CD4-positive, alpha-beta memory T cell (primary cell): Measurements from ENCODE around the gene CMYA5. TPM values are rescaled to one million over a fixed set of nuclear protein-coding genes. Genes with fewer than 3 reads are reported as not detected.
"Not testable (repeated sequence)": the region's sequence is repeated elsewhere in the genome, so short reads cannot be mapped to it uniquely, and the experiment has no call there.

Experiments
- CTCF ChIA-PET: fragments of 350-600 bp; sonication (Branson Sonifier 250); formaldehyde crosslinking; loops from one replicate; lab custom pipeline; 2021; ENCODE audit warnings: inconsistent platforms; ENCODE audit not compliant: partially characterized antibody; lab: Charles Lee
- POLR2A ChIA-PET: fragments of 350-600 bp; sonication (Branson Sonifier 250); formaldehyde crosslinking; loops from one replicate; lab custom pipeline; 2021; ENCODE audit not compliant: partially characterized antibody; lab: Charles Lee
- DNase-seq, 5 donors: peaks; one replicate each; pipeline versions ENCODE4 v3.0.0 to v3.0.0-alpha.2; 2020 to 2022; ENCODE audit warnings: mixed read lengths in 1 of 5
- H3K27ac ChIP-seq: one replicate; pipeline ENCODE4 v1.7.0; 2013; ENCODE audit warnings: low read depth, low read length
- H3K27me3 ChIP-seq: 2 replicates; pipeline ENCODE4 v1.7.0; 2013; ENCODE audit warnings: mild to moderate bottlenecking, low read length, moderate library complexity; ENCODE audit not compliant: insufficient read depth
- H3K36me3 ChIP-seq: 2 replicates; pipeline ENCODE4 v1.7.0; 2013; ENCODE audit warnings: mild to moderate bottlenecking, low read length, moderate library complexity; ENCODE audit not compliant: insufficient read depth
- H3K4me1 ChIP-seq: 2 replicates; pipeline ENCODE4 v1.7.0; 2013; ENCODE audit warnings: mild to moderate bottlenecking, low read length, moderate library complexity; ENCODE audit not compliant: insufficient read depth
- H3K4me3 ChIP-seq, 2 donors: one replicate each; pipeline ENCODE4 v1.7.0; 2013; ENCODE audit warnings: low read length in 2 of 2, mild to moderate bottlenecking in 1 of 2
- H3K9me3 ChIP-seq, 2 donors: one replicate each; pipeline ENCODE4 v1.7.0; 2013; ENCODE audit warnings: low read length in 2 of 2, control low read depth in 1 of 2; ENCODE audit not compliant: control insufficient read depth in 1 of 2
- H3K27ac Mint-ChIP-seq, 7 donors: one replicate each; pipeline ENCODE4 v1.8.0; 2020 to 2021; ENCODE audit warnings: mixed read lengths in 7 of 7, mild to moderate bottlenecking in 6 of 7, inconsistent platforms in 3 of 7, moderate library complexity in 3 of 7
- H3K27me3 Mint-ChIP-seq, 2 donors: one replicate each; pipeline ENCODE4 v1.8.0; 2020 to 2021; ENCODE audit warnings: mixed read lengths in 2 of 2
- H3K36me3 Mint-ChIP-seq, 2 donors: one replicate each; pipeline ENCODE4 v1.8.0; 2020 to 2021; ENCODE audit warnings: mixed read lengths in 2 of 2, inconsistent platforms in 1 of 2, mild to moderate bottlenecking in 1 of 2
- H3K4me1 Mint-ChIP-seq, 4 donors: one replicate each; pipeline ENCODE4 v1.8.0; 2020 to 2021; ENCODE audit warnings: mixed read lengths in 4 of 4, mild to moderate bottlenecking in 1 of 4
- H3K4me3 Mint-ChIP-seq, 8 donors: one replicate each; pipeline ENCODE4 v1.8.0; 2020 to 2021; ENCODE audit warnings: mixed read lengths in 8 of 8, mild to moderate bottlenecking in 7 of 8, moderate library complexity in 6 of 8, inconsistent platforms in 3 of 8
- H3K9me3 Mint-ChIP-seq, 8 donors: one replicate each; pipeline ENCODE4 v1.8.0; 2020 to 2021; ENCODE audit warnings: mixed read lengths in 8 of 8, mild to moderate bottlenecking in 5 of 8, inconsistent platforms in 3 of 8, moderate library complexity in 1 of 8
- intact Hi-C: fragments of 100-400 bp; cut with micrococcal nuclease; formaldehyde crosslinking; loops from one replicate; pipeline ENCODE4 v1.15.1; 2023
- polyA plus RNA-seq, 2 donors: library from polyadenylated mRNA; unstranded; fragments of 300-500 nt; fragmentation: Illumina TruSeq; gene quantifications; one replicate each; pipeline ENCODE4 v1.2.3, GENCODE V29; 2021
- total RNA-seq, 2 experiments: library from RNA; stranded (reverse); gene quantifications; one replicate each; pipeline ENCODE4 v1.2.3, GENCODE V29; 2021

CMYA5 gene
- total and polyA plus RNA-seq, 4 experiments from 2014 or later = 0.07 to 0.20 (median 0.18) TPM

GRCh38 chr5:79774171-79774854 lies 84.7 kb downstream of the CMYA5 start:
- Histone ChIP-seq H3K36me3 (no peaks in the 10 kb centered on the region), H3K4me1 (no peaks in the 10 kb centered on the region), H3K9me3 (no peaks in the 10 kb centered on the region), H3K27me3 (no peaks in the 10 kb centered on the region), H3K27ac (no peak overlapping the region), H3K4me3 (no peak overlapping the region)
- Mint-ChIP-seq H3K27ac (no peak overlapping the region), H3K4me1 (no peaks in the 10 kb centered on the region), H3K4me3 (peak overlapping the region in 4 of 8 donors; percentile 4 to 63 (median 37)), H3K36me3 (peaks cover 0 to 4% of the 10 kb centered on the region in 2 donors), H3K9me3 (peaks cover 0 to 7% (median 5%) of the 10 kb centered on the region in 8 donors), H3K27me3 (peaks cover 5 to 12% of the 10 kb centered on the region in 2 donors)
- intact Hi-C loops = no loop called here
- ChIA-PET CTCF (interaction anchor here (1.4 kb wide), 1 partner anchor 73 kb away, joined by 3 read pairs; no protein-coding TSS in a partner anchor), POLR2A (no interaction called here)
- peak in 2 of 5 donors; percentile 7 to 9 for DNase-seq

DNA sequence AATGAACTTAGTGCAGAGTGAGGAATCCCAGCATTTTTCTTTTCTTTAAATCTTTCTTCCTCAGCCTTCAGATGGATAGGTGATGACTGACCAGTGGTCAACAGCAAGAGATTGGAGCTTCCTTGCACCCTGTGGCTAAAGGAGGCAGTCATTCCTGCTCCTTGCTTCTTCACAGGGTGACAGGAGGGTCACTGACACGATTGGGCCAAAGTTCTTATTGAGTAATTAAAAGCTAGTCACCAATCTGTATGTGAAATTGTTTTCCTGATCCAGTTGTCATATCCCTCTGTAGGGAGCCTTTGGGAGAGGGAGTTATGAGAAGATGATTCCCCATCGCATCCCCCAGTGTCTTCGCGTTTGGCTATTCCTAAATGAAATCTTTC lies 85.2 kb downstream of the CMYA5 start:
- intact Hi-C loops = no loop called here
- no peak overlapping the region for H3K4me3 Mint-ChIP-seq
- H3K36me3 Mint-ChIP-seq = peaks cover 0 to 4% of the 10 kb centered on the region in 2 donors
- no peak overlapping the region for H3K4me3 ChIP-seq
- ChIA-PET POLR2A (no interaction called here), CTCF (interaction anchor here (1.4 kb wide), 1 partner anchor 74 kb away, joined by 3 read pairs; no protein-coding TSS in a partner anchor)
- no peak overlapping the region for H3K27ac ChIP-seq
- peaks cover 0 to 6% (median 4%) of the 10 kb centered on the region in 8 donors for H3K9me3 Mint-ChIP-seq
- H3K4me1 ChIP-seq = no peaks in the 10 kb centered on the region
- H3K27ac Mint-ChIP-seq = no peak overlapping the region
- H3K36me3 ChIP-seq = no peaks in the 10 kb centered on the region
- no peaks in the 10 kb centered on the region for H3K27me3 ChIP-seq
- peaks cover 5 to 12% of the 10 kb centered on the region in 2 donors for H3K27me3 Mint-ChIP-seq
- no peaks in the 10 kb centered on the region for H3K9me3 ChIP-seq
- DNase-seq = no peak
- no peaks in the 10 kb centered on the region for H3K4me1 Mint-ChIP-seq

DNA sequence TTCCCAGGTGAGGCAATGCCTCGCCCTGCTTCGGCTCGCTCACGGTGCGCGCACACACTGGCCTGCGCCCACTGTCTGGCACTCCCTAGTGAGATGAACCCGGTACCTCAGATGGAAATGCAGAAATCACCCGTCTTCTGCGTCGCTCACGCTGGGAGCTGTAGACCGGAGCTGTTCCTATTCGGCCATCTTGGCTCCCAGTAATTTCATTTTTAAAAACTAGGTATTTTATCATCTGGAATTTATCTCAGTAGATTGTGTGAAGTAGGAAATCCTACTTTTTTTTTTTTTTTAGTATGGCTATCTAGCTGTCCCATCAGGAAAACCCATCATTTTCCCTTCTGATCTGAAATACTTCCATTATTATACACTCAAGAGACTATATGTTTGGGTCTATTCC lies 95.1 kb downstream of the CMYA5 start:
- H3K4me3 ChIP-seq, intact Hi-C loops, H3K4me1 Mint-ChIP-seq, H3K9me3 ChIP-seq, DNase-seq, H3K4me1 ChIP-seq, H3K27ac ChIP-seq, H3K36me3 ChIP-seq, H3K9me3 Mint-ChIP-seq, H3K27me3 ChIP-seq, H3K27ac Mint-ChIP-seq, H3K36me3 Mint-ChIP-seq, H3K27me3 Mint-ChIP-seq, CTCF ChIA-PET: not testable (repeated sequence)
- POLR2A ChIA-PET = interaction anchor here (0.7 kb wide), 1 partner anchor 657 kb away, joined by 3 read pairs; no protein-coding TSS in a partner anchor
- peak overlapping the region in 4 of 8 donors; percentile 4 to 62 (median 30) for H3K4me3 Mint-ChIP-seq

DNA sequence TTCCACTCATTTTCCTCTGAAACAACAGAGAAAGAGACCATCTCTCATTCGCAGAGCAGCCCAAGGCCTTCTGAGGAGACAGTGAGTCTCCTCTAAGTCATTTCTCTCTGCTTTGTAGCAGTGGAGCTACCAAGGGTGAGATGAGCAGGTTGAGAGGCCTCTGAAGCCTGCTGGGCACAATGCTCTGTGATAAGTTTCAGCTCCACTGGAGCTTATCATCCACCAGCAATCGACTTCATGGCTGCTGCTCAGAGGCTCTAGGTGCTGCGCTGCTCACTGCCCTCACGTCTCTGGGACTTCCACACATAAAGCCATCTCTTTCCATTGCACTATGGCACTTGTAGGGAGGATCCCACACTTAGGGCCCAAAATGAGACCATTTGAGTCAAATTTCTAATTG lies 96.3 kb downstream of the CMYA5 start:
- intact Hi-C loops = no loop called here
- ChIA-PET CTCF (no interaction called here), POLR2A (no interaction called here)
- no peak overlapping the region for H3K4me3 ChIP-seq
- DNase-seq = no peak
- H3K27ac Mint-ChIP-seq = no peak overlapping the region
- H3K27me3 ChIP-seq = no peaks in the 10 kb centered on the region
- no peaks in the 10 kb centered on the region for H3K36me3 ChIP-seq
- peaks cover 0 to 7% (median 3%) of the 10 kb centered on the region in 8 donors for H3K9me3 Mint-ChIP-seq
- no peaks in the 10 kb centered on the region for H3K9me3 ChIP-seq
- H3K4me1 ChIP-seq = no peaks in the 10 kb centered on the region
- H3K4me3 Mint-ChIP-seq = no peak overlapping the region
- peaks cover 3 to 7% of the 10 kb centered on the region in 2 donors for H3K27me3 Mint-ChIP-seq
- no peak overlapping the region for H3K27ac ChIP-seq
- H3K36me3 Mint-ChIP-seq = peaks cover 0 to 5% of the 10 kb centered on the region in 2 donors
- H3K4me1 Mint-ChIP-seq = no peaks in the 10 kb centered on the region

DNA sequence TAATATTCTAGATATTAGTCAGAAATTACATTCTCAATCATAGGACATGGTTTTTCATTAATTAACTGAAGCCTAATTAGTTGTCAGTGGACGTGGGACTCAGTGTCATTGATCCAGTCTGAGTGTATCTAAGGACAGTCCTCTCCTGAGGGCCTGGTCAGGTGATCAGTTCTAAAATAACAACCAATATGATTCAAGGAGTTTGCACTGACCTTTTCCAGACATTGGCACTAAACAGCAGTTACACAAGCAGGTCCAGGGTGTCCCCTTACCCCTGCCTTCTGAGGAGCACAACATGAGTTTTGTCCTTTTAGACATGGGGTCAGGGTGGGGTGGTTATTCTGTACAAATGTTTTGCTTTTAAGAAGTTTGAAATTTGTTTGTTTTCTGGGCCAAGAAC lies 97.8 kb downstream of the CMYA5 start:
- CTCF ChIA-PET = no interaction called here
- no peak overlapping the region for H3K27ac Mint-ChIP-seq
- Histone ChIP-seq H3K4me1 (no peaks in the 10 kb centered on the region), H3K27ac (no peak overlapping the region), H3K36me3 (no peaks in the 10 kb centered on the region), H3K9me3 (no peaks in the 10 kb centered on the region), H3K4me3 (no peak overlapping the region), H3K27me3 (no peaks in the 10 kb centered on the region)
- H3K27me3 Mint-ChIP-seq = peaks cover 3 to 7% of the 10 kb centered on the region in 2 donors
- POLR2A ChIA-PET = no interaction called here
- intact Hi-C loops = no loop called here
- no peak for DNase-seq
- H3K4me3 Mint-ChIP-seq = no peak overlapping the region
- no peaks in the 10 kb centered on the region for H3K4me1 Mint-ChIP-seq
- H3K36me3 Mint-ChIP-seq = peaks cover 0 to 5% of the 10 kb centered on the region in 2 donors
- H3K9me3 Mint-ChIP-seq = peaks cover 0 to 7% (median 3%) of the 10 kb centered on the region in 8 donors

DNA sequence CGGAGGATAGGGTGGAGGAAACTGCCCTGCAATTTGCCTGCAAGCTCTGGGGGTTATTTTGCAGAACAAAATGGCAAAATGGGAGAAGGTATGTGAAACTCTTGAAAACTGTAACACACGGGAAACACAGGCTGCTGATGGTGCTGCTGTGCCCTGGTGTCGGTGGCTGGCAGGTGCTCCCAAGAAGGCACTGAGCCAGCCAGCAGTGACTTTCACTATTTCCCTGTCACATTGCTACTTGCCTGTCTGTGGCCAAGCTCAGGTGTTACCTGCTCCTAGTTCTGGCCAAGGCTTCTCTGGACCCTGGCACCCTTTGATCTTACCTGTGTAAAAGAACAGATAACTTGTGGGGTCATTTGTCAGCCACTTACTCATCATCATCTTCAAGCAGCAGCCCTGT lies 102.2 kb downstream of the CMYA5 start:
- Histone ChIP-seq H3K4me1 (no peaks in the 10 kb centered on the region), H3K36me3 (no peaks in the 10 kb centered on the region), H3K9me3 (no peaks in the 10 kb centered on the region), H3K27me3 (no peaks in the 10 kb centered on the region), H3K27ac (no peak overlapping the region), H3K4me3 (no peak overlapping the region)
- no peaks in the 10 kb centered on the region for H3K4me1 Mint-ChIP-seq
- peaks cover 0 to 7% (median 3%) of the 10 kb centered on the region in 8 donors for H3K9me3 Mint-ChIP-seq
- no peak for DNase-seq
- H3K4me3 Mint-ChIP-seq = no peak overlapping the region
- ChIA-PET POLR2A (no interaction called here), CTCF (no interaction called here)
- peaks cover 0 to 5% of the 10 kb centered on the region in 2 donors for H3K36me3 Mint-ChIP-seq
- intact Hi-C loops = no loop called here
- no peak overlapping the region for H3K27ac Mint-ChIP-seq
- H3K27me3 Mint-ChIP-seq = peaks cover 5 to 6% of the 10 kb centered on the region in 2 donors

GRCh38 chr5:79792463-79792862 lies 102.8 kb downstream of the CMYA5 start:
- intact Hi-C loops = no loop called here
- Mint-ChIP-seq H3K4me3 (no peak overlapping the region), H3K36me3 (peaks cover 0 to 5% of the 10 kb centered on the region in 2 donors), H3K27ac (no peak overlapping the region), H3K9me3 (peaks cover 0 to 7% (median 3%) of the 10 kb centered on the region in 8 donors), H3K27me3 (peaks cover 5 to 6% of the 10 kb centered on the region in 2 donors), H3K4me1 (no peaks in the 10 kb centered on the region)
- no peaks in the 10 kb centered on the region for H3K27me3 ChIP-seq
- POLR2A ChIA-PET = no interaction called here
- H3K4me3 ChIP-seq = no peak overlapping the region
- no peaks in the 10 kb centered on the region for H3K9me3 ChIP-seq
- no peaks in the 10 kb centered on the region for H3K36me3 ChIP-seq
- no peaks in the 10 kb centered on the region for H3K4me1 ChIP-seq
- CTCF ChIA-PET = no interaction called here
- H3K27ac ChIP-seq = no peak overlapping the region
- no peak for DNase-seq
